SU-DHL-6 (cell line): Measurements from ENCODE around the gene EIF5.

Experiments
- H2AFZ ChIP-seq: fragments of 200-600 bp; sonication (generic); 2 replicates; pipeline ENCODE4 v1.6.1; 2014; ENCODE audit warnings: low read depth, mild to moderate bottlenecking, moderate library complexity, mixed read lengths, antibody characterized with exemption, low read length; ENCODE audit not compliant: severe bottlenecking
- H3F3A ChIP-seq: fragments of 200-600 bp; shearing (Covaris generic); 2 replicates; pipeline ENCODE4 v1.6.0; 2016; ENCODE audit warnings: antibody characterized with exemption, mild to moderate bottlenecking; ENCODE audit not compliant: insufficient read depth
- H3K27ac ChIP-seq: fragments of 200-600 bp; sonication (generic); 2 replicates; pipeline ENCODE4 v1.5.1; 2016; ENCODE audit warnings: low read depth, mild to moderate bottlenecking, low read length, moderate library complexity, mixed read lengths
- H3K27me3 ChIP-seq: fragments of 200-600 bp; sonication (generic), shearing (Covaris generic); 2 replicates; pipeline ENCODE4 v1.6.0; 2014; ENCODE audit warnings: mild to moderate bottlenecking, low read length
- H3K36me3 ChIP-seq: fragments of 200-600 bp; sonication (generic); 2 replicates; pipeline ENCODE4 v1.6.1; 2014; ENCODE audit warnings: mild to moderate bottlenecking, low read length, mixed read lengths
- H3K4me2 ChIP-seq: fragments of 300-600, 200-600 bp; shearing (Covaris generic), sonication (generic); 2 replicates; pipeline ENCODE4 v1.6.0; 2014; ENCODE audit warnings: low read length, low read depth, mild to moderate bottlenecking; ENCODE audit not compliant: poor library complexity, severe bottlenecking
- H3K4me3 ChIP-seq: fragments of 200-600 bp; sonication (generic); 2 replicates; pipeline ENCODE4 v1.5.1; 2014; ENCODE audit warnings: antibody characterized with exemption, low read length, mild to moderate bottlenecking, mixed read lengths; ENCODE audit not compliant: insufficient read depth, poor library complexity, severe bottlenecking
- H3K79me2 ChIP-seq: fragments of 200-600 bp; sonication (generic); 2 replicates; pipeline ENCODE4 v1.6.1; 2014; ENCODE audit warnings: mild to moderate bottlenecking, low read length, moderate library complexity; ENCODE audit not compliant: insufficient read depth
- H3K9ac ChIP-seq: fragments of 200-600 bp; sonication (generic); 2 replicates; pipeline ENCODE4 v1.7.0; 2014; ENCODE audit warnings: mild to moderate bottlenecking, low read length
- H3K9me2 ChIP-seq: fragments of 200-600 bp; sonication (generic); replicated peaks from 2 replicates; pipeline ENCODE4 v1.6.1; 2014; ENCODE audit warnings: low read length; ENCODE audit not compliant: insufficient read depth
- H3K9me3 ChIP-seq: fragments of 200-600 bp; sonication (generic); 2 replicates; pipeline ENCODE4 v1.6.1; 2014; ENCODE audit warnings: low read length, mixed read lengths; ENCODE audit not compliant: insufficient read depth
- H4K20me1 ChIP-seq: fragments of 200-600 bp; sonication (generic); 2 replicates; pipeline ENCODE4 v1.6.1; 2014; ENCODE audit warnings: low read depth, mild to moderate bottlenecking, antibody characterized with exemption, low read length, moderate library complexity, mixed read lengths
- EZH2phosphoT487 ChIP-seq: fragments of 200-600 bp; sonication (generic), shearing (Covaris generic); conservative IDR thresholded peaks from 2 replicates; pipeline ENCODE4 v1.6.1; 2018; ENCODE audit warnings: mild to moderate bottlenecking, antibody characterized with exemption, low read length, moderate library complexity, mixed read lengths
- TF ChIP-seq, protein P1 (sequence below): fragments of 200-600 bp; sonication (generic); IDR thresholded peaks from one replicate; pipeline ENCODE4 v1.5.1; 2017; ENCODE audit warnings: antibody characterized with exemption, mild to moderate bottlenecking, low read length, moderate library complexity; ENCODE audit not compliant: insufficient read depth, poor library complexity, severe bottlenecking

The EIF5 gene

DNA sequence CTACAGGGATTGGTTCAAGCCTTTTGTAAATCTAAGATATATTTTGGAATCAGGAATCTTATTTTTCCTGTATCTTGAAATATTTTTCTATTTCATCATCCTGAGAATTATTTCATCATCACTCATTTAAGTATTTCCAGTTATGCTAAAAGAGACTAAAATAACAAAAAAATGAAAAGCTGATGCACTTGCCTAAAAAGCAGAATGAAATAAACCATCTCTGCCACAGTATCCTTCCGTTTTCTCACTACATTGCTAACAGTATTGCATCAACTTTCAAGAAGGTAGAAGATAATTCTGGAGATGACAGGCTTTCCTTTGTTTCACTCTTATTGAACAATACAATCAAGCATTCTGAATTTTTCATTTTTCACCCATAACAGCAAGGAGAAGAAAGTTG lies 31.1 kb upstream of the EIF5 start:
- TF ChIP-seq, protein P1, sequence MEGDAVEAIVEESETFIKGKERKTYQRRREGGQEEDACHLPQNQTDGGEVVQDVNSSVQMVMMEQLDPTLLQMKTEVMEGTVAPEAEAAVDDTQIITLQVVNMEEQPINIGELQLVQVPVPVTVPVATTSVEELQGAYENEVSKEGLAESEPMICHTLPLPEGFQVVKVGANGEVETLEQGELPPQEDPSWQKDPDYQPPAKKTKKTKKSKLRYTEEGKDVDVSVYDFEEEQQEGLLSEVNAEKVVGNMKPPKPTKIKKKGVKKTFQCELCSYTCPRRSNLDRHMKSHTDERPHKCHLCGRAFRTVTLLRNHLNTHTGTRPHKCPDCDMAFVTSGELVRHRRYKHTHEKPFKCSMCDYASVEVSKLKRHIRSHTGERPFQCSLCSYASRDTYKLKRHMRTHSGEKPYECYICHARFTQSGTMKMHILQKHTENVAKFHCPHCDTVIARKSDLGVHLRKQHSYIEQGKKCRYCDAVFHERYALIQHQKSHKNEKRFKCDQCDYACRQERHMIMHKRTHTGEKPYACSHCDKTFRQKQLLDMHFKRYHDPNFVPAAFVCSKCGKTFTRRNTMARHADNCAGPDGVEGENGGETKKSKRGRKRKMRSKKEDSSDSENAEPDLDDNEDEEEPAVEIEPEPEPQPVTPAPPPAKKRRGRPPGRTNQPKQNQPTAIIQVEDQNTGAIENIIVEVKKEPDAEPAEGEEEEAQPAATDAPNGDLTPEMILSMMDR, result no peak
- no peak for TF ChIP-seq EZH2phosphoT487
- H3K36me3 ChIP-seq, result no peaks in the 10 kb centered on the region
- no peaks in the 10 kb centered on the region for H3K9me3 ChIP-seq
- no peak overlapping the region for H3K4me2 ChIP-seq
- H3K27me3 ChIP-seq, result no peaks in the 10 kb centered on the region
- H3K27ac ChIP-seq, result no peak overlapping the region
- H2AFZ ChIP-seq, result no peak overlapping the region
- no peaks in the 10 kb centered on the region for H3K9me2 ChIP-seq
- H3K9ac ChIP-seq, result no peak overlapping the region
- H3K4me3 ChIP-seq, result no peak overlapping the region
- H3K79me2 ChIP-seq, result no peaks in the 10 kb centered on the region
- H3F3A ChIP-seq, result no peaks in the 10 kb centered on the region
- H4K20me1 ChIP-seq, result no peaks in the 10 kb centered on the region

DNA sequence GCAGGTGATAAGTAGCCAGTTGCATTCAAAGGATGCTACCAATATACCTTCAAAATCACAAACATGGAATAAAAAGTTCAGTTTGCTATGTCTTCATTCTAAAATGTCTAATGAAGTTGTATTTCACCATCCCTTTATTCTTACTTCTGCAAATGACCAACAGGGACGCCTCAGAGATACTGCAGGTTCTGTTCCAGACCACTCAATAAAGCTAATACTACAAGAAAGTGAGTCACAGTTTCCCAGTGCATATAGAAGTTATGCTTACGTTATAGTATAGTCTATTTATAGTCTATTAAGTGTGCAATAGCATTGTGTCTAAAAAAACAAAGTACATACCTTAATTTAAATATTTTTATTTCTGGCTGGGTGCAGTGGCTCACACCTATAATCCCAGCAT lies 29.3 kb upstream of the EIF5 start:
- Histone ChIP-seq H3F3A (no peaks in the 10 kb centered on the region), H3K4me3 (no peak overlapping the region)
- no peak for TF ChIP-seq EZH2phosphoT487
- TF ChIP-seq, protein P1, result no peak

GRCh38 chr14:103308717-103309616 lies 25.1 kb upstream of the EIF5 start:
- Histone ChIP-seq H3K9ac (no peak overlapping the region), H3K27ac (no peak overlapping the region)

More for the DNA sequence above, 29.3 kb upstream of the EIF5 start:
- no peaks in the 10 kb centered on the region for H4K20me1 ChIP-seq
- H3K9me3 ChIP-seq, result no peaks in the 10 kb centered on the region
- no peak overlapping the region for H3K9ac ChIP-seq
- H3K4me2 ChIP-seq, result no peak overlapping the region
- H3K9me2 ChIP-seq, result no peaks in the 10 kb centered on the region
- no peaks in the 10 kb centered on the region for H3K79me2 ChIP-seq
- H3K36me3 ChIP-seq, result no peaks in the 10 kb centered on the region
- H2AFZ ChIP-seq, result no peak overlapping the region
- no peaks in the 10 kb centered on the region for H3K27me3 ChIP-seq
- no peak overlapping the region for H3K27ac ChIP-seq

More at GRCh38 chr14:103308717-103309616, 25.1 kb upstream of the EIF5 start:
- Histone ChIP-seq H2AFZ (no peak overlapping the region), H3K4me2 (no peak overlapping the region), H3F3A (no peaks in the 10 kb centered on the region), H3K36me3 (no peaks in the 10 kb centered on the region), H4K20me1 (no peaks in the 10 kb centered on the region), H3K79me2 (no peaks in the 10 kb centered on the region), H3K27me3 (no peaks in the 10 kb centered on the region), H3K9me2 (no peaks in the 10 kb centered on the region), H3K9me3 (no peaks in the 10 kb centered on the region), H3K4me3 (no peak overlapping the region)
- TF ChIP-seq, protein P1, result no peak
- TF ChIP-seq EZH2phosphoT487, result no peak
